ENCODE data around the gene MICAL3. TPM values are rescaled to one million over a fixed set of nuclear protein-coding genes. Genes with fewer than 3 reads are reported as not detected.
"Not testable (repeated sequence)": the region's sequence is repeated elsewhere in the genome, so short reads cannot be mapped to it uniquely, and the experiment has no call there.

The MICAL3 gene
- total RNA-seq, 1 donor from 2014 or later, result 43.4 TPM

- DNase-seq, result no peak
These were observed 5.4 kb upstream of the MICAL3 start for GRCh38 chr22:18029686-18030267.

- no peak for DNase-seq
These were observed 4.6 kb upstream of the MICAL3 start for GRCh38 chr22:18028817-18029527.

GRCh38 chr22:18025898-18026297, 1.5 kb upstream of the MICAL3 start:
- DNase-seq, result not testable (repeated sequence)

GRCh38 chr22:18024956-18025720, 777 bp upstream of the MICAL3 start:
- no peak for DNase-seq

- peak; percentile 86 for DNase-seq
These were observed 669 bp downstream of the MICAL3 start for GRCh38 chr22:18023509-18024275.

GRCh38 chr22:18022876-18023275, 1.5 kb downstream of the MICAL3 start:
- DNase-seq, result no peak

- DNase-seq, result no peak
These were observed 2.9 kb downstream of the MICAL3 start for GRCh38 chr22:18021431-18021830.

- not testable (repeated sequence) for DNase-seq
These were observed 3.6 kb downstream of the MICAL3 start for GRCh38 chr22:18020743-18021142.

GRCh38 chr22:18013947-18014346, 10.4 kb downstream of the MICAL3 start:
- no peak for DNase-seq

GRCh38 chr22:18013436-18013835, 10.9 kb downstream of the MICAL3 start:
- DNase-seq, result no peak

GRCh38 chr22:18012531-18012930, 11.8 kb downstream of the MICAL3 start:
- no peak for DNase-seq

- DNase-seq, result no peak
These were observed 14.1 kb downstream of the MICAL3 start for GRCh38 chr22:18010266-18010665.

- DNase-seq, result no peak
These were observed 16.2 kb downstream of the MICAL3 start for GRCh38 chr22:18008136-18008535.

GRCh38 chr22:18005201-18005926, 19.0 kb downstream of the MICAL3 start:
- DNase-seq, result peak; percentile 34

GRCh38 chr22:18001894-18002315, 22.5 kb downstream of the MICAL3 start:
- not testable (repeated sequence) for DNase-seq

- DNase-seq, result peak; percentile 98
These were observed 23.1 kb downstream of the MICAL3 start for GRCh38 chr22:18001040-18001893.

- peak; percentile 42 for DNase-seq
These were observed 23.8 kb downstream of the MICAL3 start for GRCh38 chr22:18000441-18001039.

GRCh38 chr22:17999851-18000250, 24.5 kb downstream of the MICAL3 start:
- no peak for DNase-seq

GRCh38 chr22:17998913-17999312, 25.4 kb downstream of the MICAL3 start:
- DNase-seq, result no peak

GRCh38 chr22:17997456-17997855, 26.9 kb downstream of the MICAL3 start:
- no peak for DNase-seq

- DNase-seq, result not testable (repeated sequence)
These were observed 29.1 kb downstream of the MICAL3 start for GRCh38 chr22:17995256-17995655.

Measured in dermis blood vessel endothelial cell (primary cell).